HG03342 (cell line): ENCODE data around the gene SND1.
A peak's percentile ranks its signal among the peaks of the same experiment; 100 is the strongest.

Source experiments
- ATAC-seq: cut with Tn5 transposase; IDR thresholded peaks from one replicate; pipeline ENCODE4 v1.9.1; 2021; ENCODE audit warnings: mild to moderate bottlenecking, moderate library complexity; ENCODE audit not compliant: unreplicated experiment

Gene SND1

GRCh38 chr7:128078309-128078708 is 426.3 kb downstream of the SND1 start:
- ATAC-seq = no peak

DNA sequence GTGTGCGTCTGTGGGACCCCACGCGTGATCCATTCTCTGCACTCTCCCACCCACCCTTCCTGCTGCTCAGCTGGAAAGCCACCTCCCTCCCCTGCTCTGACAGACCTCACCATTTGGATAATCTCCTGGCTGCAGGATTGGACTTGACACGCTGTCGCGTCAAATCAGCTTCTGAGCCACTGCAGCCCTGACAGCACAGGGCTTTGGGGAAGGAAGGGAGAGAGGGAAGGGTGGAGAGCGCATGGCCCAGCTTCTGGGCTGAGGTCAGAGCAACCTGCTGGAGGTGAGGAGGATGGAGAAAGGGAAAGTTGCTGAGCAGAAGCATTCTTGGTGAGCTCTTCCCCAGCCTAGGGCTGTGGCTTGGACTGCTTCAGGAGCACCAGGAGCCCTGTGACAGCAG is 428.2 kb downstream of the SND1 start:
- ATAC-seq = no peak

GRCh38 chr7:128081351-128081750 is 429.4 kb downstream of the SND1 start:
- ATAC-seq = no peak

DNA sequence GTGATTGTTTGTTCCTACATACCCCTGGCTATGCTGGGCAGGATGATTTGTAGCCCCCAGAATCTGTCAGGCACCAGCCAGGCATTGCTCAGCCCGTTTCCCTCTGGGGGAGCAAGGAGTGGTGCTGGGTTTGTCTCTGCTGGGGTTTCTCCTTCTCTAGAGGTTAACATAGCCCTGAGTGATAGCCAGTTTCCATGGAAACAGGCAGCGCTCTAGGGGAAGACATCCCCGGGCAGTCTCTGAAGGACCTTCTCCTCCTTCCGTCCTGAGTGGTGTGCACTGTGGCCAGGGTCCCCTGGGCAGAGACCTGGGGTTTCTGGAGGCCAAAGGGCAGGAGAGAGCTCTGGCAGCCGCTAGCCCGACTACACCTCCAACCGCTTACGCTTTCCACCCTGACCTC is 429.8 kb downstream of the SND1 start:
- no peak for ATAC-seq

- no peak for ATAC-seq
Observed at GRCh38 chr7:128082431-128082830, 430.4 kb downstream of the SND1 start.

DNA sequence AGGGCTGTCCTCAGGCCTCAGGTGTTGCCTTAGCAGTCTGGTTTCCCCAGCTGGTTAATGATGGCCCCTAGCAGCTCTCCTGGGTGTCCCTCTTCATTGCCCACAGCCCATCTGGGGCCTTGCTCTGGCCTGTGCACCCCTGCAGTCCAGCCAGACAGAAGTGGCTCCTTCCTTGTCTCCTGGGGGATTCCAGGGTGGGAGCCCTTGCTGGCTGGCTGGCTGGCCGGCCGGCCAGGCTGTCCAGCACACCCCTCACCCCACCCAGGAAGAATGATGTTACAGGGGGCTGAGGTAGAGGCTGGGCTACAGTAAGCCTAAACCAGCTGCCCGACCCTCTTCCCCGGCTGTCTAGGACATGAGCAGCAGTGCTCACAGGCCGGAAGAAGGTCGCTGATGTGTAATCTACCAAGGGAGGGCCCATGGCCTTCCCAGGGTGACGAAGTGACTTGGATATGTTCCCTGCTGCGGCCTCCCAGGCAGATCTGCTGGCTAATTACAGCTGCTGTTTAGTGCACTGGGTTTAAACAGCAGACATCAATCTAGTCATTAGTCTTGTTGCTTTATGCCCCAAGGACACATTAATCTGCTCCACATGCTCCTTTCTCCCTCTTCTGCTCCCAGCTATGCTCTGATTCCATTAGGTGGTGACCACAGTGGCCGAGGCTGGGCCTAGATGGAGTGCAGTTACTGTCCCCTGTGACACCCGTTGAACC is 433.1 kb downstream of the SND1 start:
- ATAC-seq = no peak

DNA sequence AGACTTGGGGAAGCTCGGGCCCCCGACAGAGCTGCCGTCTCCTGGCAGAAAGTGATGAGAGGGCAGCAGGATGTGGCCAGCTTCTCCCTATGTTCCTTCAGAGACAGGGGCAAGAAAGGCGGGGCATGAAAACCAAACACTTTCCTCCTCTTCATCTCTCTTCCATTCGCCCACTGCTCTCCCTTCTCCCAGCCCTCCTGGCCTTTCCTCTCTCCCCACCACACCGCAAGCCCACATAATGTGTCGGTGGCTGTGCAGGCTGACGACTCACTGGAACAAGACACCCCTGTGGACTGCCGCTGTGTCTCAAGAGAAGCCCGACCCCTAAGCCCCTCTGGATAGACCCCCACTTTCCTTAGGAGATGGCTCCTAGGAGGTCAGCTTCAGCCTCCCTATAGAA is 438.5 kb downstream of the SND1 start:
- ATAC-seq = no peak

DNA sequence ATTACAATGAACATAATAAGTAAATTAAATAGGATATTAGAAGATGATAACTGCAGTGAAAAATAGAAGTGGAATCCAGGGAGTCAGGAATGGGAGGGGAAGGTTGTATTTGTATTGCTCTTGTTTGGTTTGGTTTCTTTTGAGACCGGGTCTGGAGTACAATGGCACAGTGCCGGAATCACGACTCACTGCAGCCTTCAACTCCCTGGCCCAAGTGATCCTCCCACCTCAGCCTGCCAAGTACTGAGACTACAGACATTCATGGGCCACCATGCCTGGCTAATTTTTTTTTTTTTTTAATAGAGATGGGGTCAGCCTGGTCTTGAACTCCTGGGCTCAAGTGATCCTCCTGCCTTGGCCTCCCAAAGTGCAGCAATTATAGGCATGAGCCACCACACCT is 439.1 kb downstream of the SND1 start:
- no peak for ATAC-seq

GRCh38 chr7:128092221-128092620 is 440.2 kb downstream of the SND1 start:
- ATAC-seq = no peak

DNA sequence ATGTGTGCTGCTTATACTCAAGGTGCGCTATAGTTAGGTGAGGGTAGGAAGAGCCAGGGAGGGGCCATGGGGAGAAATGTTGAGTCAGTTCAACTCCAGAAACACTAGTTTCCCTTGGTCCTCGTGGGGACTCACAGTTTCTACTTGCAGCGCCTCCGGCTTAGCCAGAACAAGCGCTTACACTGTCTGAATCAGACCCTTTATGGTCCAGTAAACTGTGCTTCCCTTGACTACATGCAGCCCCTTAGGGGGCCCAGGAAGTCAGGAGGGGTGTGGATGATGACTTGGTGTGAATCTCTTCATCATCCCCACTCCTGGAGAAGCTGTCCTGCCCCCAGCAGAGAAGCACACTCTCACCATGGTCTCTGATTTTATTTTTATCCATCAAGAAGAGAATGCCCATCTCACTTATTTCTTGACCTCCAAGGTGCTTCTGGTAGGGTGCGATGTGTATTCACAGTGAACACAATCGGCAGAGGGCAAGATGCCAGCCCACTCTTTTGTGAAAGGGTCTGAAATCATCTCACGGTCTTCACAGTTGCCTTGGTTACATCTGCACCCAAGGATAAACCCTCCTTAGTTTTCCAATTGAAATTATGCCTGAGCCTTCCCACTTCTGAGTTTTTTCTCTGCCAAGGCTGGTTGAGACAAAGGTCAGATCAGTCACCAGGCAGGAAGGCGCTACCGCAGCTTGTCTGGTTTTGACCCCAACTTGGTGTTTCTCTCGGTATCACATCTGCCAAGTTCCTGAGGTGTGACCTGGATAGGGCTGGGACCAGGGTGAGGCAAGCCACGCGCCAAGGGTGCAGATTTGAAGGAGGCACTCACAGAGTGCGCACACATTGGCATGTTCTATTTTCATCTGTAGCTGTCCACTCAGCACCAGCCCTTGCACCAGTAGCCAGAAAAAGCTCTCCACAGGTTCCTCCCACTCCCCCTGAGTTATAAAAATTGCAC is 441.9 kb downstream of the SND1 start:
- no peak for ATAC-seq

DNA sequence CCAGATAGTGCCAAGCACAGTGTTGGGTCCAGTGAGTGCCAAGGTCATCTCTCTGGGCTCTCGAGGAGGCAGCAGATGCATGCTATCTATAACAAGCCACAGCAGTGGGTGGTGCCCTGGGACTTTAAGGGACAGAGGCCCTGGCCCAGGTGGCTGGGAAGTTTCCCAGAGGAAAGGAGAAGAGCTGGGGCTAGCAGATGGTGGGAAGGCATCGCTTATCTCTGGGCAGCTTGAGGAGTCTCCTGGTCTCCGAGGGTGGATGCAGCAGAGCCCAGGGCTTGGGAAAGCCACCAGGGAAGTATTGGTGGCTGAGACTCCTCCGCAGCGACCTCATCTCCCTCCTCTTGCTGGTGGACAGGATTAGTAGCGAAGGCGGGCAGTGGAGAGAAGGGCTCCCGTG is 442.7 kb downstream of the SND1 start:
- ATAC-seq = no peak

DNA sequence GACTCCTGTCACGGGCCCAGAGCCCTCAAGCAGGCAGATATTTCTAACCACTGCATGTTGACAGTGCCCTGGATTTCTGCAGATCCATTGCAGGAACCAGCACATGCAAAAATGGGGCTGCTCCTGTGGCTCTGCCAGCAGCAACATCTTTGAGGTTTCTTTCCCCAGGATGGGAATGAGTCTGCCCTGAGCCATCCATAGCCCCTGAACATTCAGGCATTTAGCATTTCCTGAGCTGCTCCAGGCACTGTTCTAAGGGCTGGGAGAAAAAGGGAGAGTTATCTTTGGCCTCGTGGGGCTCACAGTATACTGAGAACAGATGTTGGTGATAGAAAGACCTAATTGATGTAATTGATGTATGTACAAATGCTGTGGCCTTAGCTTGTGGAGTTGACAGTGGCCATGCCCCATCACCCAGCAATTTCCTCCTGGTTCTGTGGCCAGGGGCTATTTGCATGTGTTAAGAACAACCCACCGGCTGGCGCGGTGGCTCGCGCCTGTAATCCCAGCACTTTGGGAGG is 445.3 kb downstream of the SND1 start:
- ATAC-seq = no peak

DNA sequence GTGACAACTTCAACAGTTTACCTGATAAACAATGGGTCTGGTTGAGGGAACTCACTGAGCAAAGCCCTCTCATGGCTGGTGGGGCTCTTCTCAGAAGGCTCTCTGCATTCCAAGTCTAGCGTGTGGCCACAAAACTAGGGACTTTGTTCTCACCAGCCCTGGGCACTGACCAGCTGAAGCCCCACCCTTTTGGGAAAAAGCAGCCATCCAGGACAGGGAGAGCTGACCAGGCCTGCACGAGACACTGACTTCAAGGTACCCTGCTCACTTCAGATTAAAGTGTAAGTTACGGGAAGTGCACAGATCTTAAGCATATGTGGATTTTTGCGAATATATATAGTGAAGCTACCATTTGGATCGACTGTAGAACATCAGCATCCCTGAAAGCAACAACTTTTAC is 446.6 kb downstream of the SND1 start:
- ATAC-seq = no peak

DNA sequence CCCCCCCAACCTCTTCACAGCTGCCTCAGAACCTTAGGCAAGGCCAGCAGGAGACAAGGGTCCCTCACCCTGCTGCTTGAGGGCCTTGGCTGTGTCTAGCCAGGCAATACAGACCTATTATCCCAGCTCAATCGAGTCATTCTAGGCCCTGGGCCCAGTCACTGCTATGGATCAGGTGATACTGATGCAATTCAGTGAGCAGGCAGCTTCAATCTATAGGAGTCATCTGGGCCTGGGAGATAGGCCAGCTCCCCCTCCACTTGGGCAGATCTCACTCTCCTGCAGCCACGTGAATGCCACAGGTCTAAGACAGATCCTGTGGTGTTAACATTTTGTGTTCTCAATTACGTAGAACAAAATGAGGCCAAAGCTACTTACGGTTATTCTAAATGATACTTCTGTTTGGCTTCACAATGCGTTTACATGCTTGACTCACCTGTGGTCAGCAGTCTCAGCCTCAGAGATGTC is 447.2 kb downstream of the SND1 start:
- ATAC-seq = no peak

DNA sequence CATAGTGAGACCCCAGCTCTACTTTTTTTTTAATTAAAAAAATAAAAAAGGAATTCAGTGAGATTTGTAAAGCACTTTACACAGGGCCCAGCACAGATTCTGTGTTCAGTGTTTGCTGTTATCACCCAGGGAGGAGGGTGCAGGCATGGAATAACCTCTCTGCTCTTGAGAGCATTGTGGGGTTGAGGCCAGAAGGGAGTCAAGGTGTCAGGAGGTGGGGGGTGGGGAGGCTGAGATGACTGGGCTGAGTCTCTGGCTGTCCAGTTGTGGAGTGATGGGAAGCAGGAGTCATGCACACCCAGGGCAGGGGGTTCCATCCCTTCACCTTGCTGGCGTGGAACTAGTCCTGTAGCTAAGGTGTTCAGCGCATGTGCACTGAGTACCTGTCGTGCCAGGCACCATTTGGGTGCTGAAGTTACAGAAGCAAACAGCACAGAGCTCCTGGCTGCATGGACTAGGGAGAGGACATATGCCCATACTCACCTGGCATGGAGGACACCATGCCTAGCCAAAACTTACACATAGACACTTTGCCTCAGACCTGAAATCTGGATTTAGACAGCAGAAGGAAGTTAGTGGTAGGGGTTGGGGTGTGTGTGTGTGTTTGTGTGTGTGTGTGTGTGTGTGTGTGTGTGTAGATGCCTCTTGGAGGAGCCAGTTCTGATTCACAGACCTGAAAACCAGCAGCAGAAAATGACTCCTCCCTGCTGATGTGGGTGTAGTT is 448.4 kb downstream of the SND1 start:
- no peak for ATAC-seq

GRCh38 chr7:128100949-128101713 is 449.1 kb downstream of the SND1 start:
- ATAC-seq = no peak

DNA sequence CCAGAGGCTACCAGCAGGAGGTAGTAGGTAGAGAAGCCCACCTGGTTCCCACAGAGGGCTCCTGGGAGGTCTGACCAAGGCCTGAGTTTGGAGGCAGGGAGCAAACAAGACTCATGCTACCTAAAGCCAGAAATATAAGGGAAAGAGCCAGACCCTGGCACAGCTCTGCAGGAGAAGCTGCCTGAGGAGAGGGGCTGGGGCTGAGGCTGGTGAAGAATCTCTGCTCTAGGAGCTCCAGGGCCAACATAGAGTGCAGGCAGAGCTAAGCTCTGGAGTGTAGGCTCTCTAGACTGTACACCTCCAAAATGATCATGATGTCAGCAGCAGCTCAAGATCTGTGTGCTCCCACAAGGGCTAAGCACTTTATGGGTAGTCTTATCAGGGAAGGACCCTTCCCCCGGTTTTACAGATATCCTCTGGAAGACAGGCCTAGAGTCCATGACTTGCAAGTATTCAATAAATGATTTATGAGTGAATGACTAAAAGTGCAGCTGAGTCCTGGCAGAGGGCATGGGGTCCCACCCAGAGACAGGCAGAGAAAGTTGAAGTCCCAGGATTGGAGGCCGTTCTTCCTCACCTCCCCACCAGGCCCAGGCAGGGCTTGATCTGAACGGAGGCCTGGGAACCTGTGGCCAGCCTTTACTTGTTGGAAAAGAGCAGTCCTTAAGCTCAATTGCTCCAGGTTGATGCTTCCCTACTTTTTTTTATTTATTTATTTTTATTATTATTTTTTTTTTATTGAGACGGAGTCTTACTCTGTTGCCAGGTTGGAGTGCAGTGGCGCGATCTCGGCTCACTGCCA is 450.7 kb downstream of the SND1 start:
- no peak for ATAC-seq

GRCh38 chr7:128103498-128104107 is 451.6 kb downstream of the SND1 start:
- peak; percentile 34 for ATAC-seq

DNA sequence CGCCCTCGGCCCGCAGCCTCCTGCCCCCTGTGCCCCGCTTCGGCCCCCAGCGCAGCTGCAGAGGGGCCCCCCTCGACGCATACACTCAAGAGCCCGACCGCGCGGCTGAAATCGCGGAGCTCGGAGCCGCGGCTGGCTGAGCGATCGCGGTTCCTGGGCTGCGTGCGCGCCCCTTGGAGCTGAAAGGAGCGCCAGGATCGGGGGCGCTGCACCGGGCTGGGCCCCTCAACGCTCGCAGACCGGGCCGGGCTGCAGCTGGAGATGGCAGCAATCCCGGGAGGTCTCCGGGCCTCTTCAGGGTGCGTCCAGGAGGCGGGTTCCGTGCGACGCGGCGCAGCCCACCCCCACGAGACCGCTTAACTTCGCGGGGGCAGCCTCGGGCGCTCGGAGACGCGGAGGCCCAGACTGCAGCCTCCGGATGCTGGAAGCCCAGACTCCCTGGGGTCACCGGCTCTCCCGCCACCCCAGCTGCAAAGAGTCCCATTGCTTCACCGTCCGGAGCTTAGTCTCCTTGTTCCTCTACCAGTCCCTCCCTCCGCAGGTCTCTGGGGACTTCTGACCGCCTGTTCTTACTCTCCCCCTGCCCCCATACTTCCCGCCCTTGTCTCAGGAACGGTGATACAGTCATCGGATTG is 452.2 kb downstream of the SND1 start:
- peak; percentile 10 for ATAC-seq
